Measurements from ENCODE around the gene RNASE13. TPM values are rescaled to one million over a fixed set of nuclear protein-coding genes. Genes with fewer than 3 reads are reported as not detected.

RNASE13 gene
- total RNA-seq, 1 donor from 2014 or later: not detected

DNA sequence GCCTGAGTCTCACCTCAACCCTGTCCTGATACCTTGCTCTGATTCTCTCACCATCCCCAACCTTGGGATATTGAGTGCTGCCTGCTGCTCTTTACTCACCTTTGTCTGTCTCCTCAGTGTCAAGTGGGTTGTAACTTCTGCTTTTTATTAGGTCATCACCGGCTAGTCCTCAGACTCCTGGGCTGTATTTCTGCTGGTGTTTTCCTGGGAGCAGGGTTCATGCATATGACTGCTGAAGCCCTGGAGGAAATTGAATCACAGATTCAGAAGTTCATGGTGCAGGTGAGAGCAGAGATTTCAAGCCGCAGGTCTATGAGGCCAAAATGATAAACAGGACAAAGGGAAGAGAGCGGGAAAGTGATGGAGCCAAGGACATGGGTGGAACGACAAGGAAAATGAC lies 35.0 kb downstream of the RNASE13 start:
- no peak for TF ChIP-seq CTCF (IDR thresholded peaks at IDR 0.05)
- DNase-seq (ENCODE audit: low spot score in 2 of 2): no peak
- H3K4me3 ChIP-seq: no peak overlapping the region
- intact Hi-C loops (cut with DNase I): no loop called here
- H3K27ac ChIP-seq: no peak overlapping the region
- peaks cover 22 to 25% of the 10 kb centered on the region in 2 donors for H3K36me3 ChIP-seq
- no peaks in the 10 kb centered on the region for H3K27me3 ChIP-seq
- H3K4me1 ChIP-seq: no peaks in the 10 kb centered on the region
- no peaks in the 10 kb centered on the region for H3K9me3 ChIP-seq

DNA sequence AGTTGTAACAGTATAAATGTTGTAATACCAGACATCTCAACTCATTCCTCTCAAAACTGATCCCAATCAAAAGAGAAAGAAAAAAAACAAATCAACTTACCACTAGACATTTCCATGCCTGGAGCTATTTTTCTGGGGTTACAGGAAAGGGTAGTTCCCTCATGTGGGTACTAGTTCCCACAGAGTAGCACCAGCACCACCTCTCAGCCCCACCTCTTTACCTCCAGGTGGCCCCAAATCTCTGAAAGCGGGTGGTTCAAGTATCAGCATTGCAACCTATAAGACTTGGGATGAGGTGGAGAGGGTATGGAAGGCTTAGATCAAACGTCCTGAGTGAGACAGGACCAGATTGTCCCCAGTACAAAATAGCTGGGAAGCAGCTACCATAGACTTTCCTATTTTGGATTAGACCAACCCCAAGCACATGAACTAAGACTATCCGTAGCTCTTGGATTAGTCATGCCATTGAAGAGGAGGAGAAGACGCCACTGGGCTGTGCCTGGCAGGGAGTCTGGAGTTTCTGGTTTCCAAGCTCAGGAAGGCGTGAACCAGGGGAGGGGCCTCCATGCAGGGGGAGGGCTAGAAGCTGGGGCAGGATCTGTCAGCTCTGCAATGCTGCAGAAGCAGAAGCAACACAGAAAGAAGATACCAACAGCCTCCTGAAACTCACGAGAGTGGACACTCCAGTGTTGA lies 35.8 kb downstream of the RNASE13 start, which contains the start of gene SLC39A2:
SLC39A2 (plus strand) TSS at position 620 of the 693 bp plus-strand sequence. CDS start 154 bp downstream, outside the sequence.
- intact Hi-C loops (cut with DNase I): no loop called here
- H3K27me3 ChIP-seq: no peaks in the 10 kb centered on the region
- no peak for DNase-seq (ENCODE audit: low spot score in 2 of 2)

GRCh38 chr14:20998139-20998538 lies 36.5 kb downstream of the RNASE13 start:
- intact Hi-C loops (cut with DNase I): no loop called here
- peak overlapping the region in 1 of 2 donors; percentile 28 for H3K27ac ChIP-seq

More for the DNA sequence above, 35.8 kb downstream of the RNASE13 start, which contains the start of gene SLC39A2:
- Histone ChIP-seq H3K27ac (peak within 1 kb of the TSS in 1 of 2 donors; percentile 28), H3K4me1 (no peaks in the 10 kb centered on the region), H3K4me3 (no peak within 1 kb of the TSS), H3K9me3 (no peaks in the 10 kb centered on the region), H3K36me3 (peaks cover 30 to 33% of the 10 kb centered on the region in 2 donors)
- no peak for TF ChIP-seq CTCF (IDR thresholded peaks at IDR 0.05)

GRCh38 chr14:20997564-20997963 lies 37.0 kb downstream of the RNASE13 start:
- no peak for DNase-seq (ENCODE audit: low spot score in 2 of 2)
- H3K36me3 ChIP-seq: peaks cover 42 to 46% of the 10 kb centered on the region in 2 donors
- H3K4me1 ChIP-seq: no peaks in the 10 kb centered on the region
- H3K27ac ChIP-seq: no peak overlapping the region
- intact Hi-C loops (cut with DNase I): no loop called here
- no peak overlapping the region for H3K4me3 ChIP-seq
- H3K9me3 ChIP-seq: no peaks in the 10 kb centered on the region
- no peaks in the 10 kb centered on the region for H3K27me3 ChIP-seq
- TF ChIP-seq CTCF (IDR thresholded peaks at IDR 0.05): no peak

More at GRCh38 chr14:20998139-20998538, 36.5 kb downstream of the RNASE13 start:
- no peak for TF ChIP-seq CTCF (IDR thresholded peaks at IDR 0.05)
- H3K9me3 ChIP-seq: no peaks in the 10 kb centered on the region
- H3K27me3 ChIP-seq: no peaks in the 10 kb centered on the region
- no peak overlapping the region for H3K4me3 ChIP-seq
- peaks cover 36 to 40% of the 10 kb centered on the region in 2 donors for H3K36me3 ChIP-seq
- DNase-seq (ENCODE audit: low spot score in 2 of 2): no peak
- no peaks in the 10 kb centered on the region for H3K4me1 ChIP-seq

- no peak overlapping the region for H3K4me3 ChIP-seq
- H3K36me3 ChIP-seq: peaks cover 47 to 50% of the 10 kb centered on the region in 2 donors
- no peaks in the 10 kb centered on the region for H3K27me3 ChIP-seq
- no peak for DNase-seq (ENCODE audit: low spot score in 2 of 2)
- no peak for TF ChIP-seq CTCF (IDR thresholded peaks at IDR 0.05)
- no peaks in the 10 kb centered on the region for H3K9me3 ChIP-seq
- no peak overlapping the region for H3K27ac ChIP-seq
- intact Hi-C loops (cut with DNase I): no loop called here
- no peaks in the 10 kb centered on the region for H3K4me1 ChIP-seq
Observed at GRCh38 chr14:20997115-20997514, 37.5 kb downstream of the RNASE13 start.
